GM19043 (cell line): ENCODE measurements around the gene LGALS1.
"Not testable (repeated sequence)": the region's sequence is repeated elsewhere in the genome, so short reads cannot be mapped to it uniquely, and the experiment has no call there.

Experiments used
- ATAC-seq: cut with Tn5 transposase; IDR thresholded peaks from one replicate; pipeline ENCODE4 v1.9.1; 2021; ENCODE audit warnings: low read depth; ENCODE audit not compliant: unreplicated experiment

The LGALS1 gene

GRCh38 chr22:37639070-37639760, 36.2 kb upstream of the LGALS1 start, which contains the start of gene SH3BP1:
Gene SH3BP1, plus strand, starts transcription at chr22:37639669. Its CDS starts 119 bp downstream, at chr22:37639788.
- no peak for ATAC-seq

DNA sequence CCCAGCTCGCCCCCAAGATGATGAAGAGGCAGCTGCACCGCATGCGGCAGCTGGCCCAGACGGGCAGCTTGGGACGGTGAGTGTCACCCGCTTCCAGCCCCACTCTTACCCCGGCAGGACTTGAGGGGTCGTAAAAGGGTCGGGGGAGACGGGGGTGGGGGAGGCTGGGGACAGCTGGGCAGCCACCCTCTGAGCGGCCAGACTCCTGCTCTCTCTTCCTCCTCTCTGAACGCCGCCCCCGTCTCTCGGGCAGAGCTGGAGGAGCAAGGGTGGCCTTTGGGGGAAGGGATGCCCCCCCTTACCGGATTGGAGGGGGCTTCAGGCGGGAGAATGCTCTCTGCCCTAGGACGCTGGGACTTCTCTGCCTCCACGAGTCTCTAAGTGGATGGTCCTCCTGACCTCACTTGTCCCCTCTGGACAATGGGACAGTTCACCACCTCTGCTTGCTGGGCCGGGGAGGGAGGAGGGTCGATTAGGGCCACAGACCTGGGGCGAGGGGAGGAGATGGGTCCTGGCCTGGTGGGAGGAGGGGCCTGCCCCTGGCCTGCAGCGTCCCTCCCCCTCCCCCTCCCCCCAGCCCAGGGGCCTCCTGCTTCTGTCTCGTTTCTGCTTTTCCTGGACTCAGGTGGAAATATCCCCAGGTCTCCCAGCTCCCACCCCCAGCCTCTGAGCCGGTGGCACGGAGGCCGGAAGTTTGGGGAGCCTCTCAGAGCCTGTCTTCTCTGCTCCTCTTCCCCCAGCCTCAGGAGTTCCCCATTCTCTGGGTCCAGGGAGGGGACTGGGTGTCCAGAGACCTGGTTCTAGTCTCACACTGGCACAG, 35.5 kb upstream of the LGALS1 start:
- no peak for ATAC-seq

DNA sequence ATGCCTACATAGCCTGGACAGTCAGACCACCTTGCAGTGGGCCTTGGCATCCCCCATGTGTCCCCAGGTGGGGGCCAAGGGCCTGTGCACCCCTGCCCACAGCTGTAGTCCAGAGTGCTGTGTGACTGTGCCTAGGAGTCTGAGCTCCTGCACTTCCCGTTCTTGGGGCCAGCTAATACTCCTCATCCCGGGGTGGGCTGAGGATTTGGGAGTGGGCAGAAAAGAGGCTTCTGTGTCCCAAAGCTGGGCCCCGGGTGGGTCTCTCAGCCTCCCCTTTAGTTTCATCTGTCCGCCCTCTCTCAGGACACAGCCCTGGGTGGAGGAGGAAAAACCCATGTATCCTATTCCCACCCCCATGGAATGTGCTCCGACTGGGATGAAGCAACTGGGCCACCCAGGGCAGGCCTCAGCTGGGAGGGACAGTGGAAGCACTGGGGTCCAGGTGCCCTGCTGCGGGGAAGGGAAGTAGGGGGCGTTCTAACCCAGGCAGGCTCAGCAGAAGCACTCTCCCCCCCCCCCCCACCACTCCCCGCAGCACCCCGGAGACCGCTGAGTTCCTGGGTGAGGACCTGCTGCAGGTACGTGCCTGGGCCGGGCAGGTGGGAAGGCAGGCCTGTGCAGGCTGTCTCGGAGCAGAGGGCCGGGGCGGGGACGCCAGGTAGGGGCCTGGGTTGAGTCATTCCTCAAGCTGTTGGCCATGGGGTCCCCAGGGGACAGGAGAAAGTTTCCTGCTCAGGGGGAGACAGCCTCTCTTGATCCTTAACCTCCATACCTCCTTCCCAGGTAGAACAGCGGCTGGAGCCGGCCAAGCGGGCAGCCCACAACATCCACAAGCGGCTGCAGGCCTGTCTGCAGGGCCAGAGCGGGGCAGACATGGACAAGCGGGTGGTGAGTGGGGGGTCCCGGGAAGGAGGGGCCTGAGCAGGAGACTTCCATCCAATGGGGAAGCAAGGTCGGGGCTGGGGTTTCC, 34.6 kb upstream of the LGALS1 start:
- no peak for ATAC-seq

DNA sequence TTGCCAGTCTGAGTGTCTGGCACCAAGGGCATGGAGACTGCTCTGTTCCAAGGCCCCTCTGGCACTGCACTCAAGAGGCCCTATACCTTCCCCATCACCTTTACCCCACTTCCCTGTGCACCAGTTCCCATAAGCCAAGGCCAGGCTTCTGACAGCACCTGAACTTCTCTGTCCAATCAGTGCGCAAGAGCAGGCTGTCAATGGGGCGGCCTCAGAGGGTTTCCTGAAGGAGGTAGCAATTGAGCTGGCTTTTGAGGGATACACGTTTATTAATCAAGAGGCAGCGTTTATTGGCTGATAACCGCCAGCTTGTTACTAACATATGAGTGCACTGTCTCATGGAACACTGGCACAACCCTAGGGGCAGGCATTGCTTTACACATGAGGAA, 33.9 kb upstream of the LGALS1 start:
- ATAC-seq, result no peak

DNA sequence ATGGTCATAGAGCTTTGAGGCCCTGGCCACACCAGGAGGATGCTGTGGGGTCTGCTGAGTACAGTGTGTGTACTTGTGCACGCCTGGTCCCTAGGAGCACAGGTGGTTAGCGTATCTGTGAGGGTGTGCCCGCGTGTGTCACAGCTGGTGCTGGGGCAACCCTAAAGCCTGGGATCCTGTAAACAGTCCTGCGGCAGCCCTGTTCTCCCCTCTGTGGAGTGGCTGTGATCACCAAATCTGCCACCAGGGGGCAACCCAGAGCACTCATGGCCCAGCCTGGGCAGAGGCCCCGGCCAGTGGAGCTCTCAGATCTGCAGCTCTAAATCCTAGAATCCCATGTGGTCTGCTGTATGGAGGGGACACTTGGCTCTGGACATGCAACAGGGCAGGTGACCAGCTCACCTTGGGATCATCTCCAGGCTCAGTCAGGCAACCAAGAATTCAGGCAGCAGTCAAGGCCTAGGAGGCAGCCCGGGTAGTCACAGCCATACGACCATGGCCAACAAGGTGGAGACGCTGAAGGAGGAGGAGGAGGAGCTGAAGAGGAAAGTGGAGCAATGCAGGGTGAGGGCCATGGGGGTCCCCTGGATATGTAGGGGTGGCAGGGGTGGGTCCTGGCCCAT, 32.1 kb upstream of the LGALS1 start:
- no peak for ATAC-seq

DNA sequence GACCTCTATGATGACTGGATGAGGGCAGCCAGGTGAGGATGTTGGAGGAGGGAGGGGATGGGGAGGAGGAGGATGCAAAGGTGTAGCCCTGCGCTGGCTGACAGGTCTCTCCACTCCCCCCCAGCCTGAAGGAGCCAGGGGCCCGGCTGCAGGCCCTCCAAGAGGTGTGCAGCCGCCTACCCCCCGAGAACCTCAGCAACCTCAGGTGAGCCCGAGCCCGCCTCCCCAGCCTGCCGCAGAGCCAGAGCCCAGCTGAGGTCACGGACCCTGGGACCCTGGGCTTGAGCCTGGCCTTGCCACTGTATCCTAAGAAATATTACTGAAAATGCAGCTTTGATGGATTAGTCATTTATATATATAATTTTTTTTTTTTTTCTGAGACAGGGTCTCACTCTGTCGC, 28.1 kb upstream of the LGALS1 start:
- ATAC-seq, result no peak

DNA sequence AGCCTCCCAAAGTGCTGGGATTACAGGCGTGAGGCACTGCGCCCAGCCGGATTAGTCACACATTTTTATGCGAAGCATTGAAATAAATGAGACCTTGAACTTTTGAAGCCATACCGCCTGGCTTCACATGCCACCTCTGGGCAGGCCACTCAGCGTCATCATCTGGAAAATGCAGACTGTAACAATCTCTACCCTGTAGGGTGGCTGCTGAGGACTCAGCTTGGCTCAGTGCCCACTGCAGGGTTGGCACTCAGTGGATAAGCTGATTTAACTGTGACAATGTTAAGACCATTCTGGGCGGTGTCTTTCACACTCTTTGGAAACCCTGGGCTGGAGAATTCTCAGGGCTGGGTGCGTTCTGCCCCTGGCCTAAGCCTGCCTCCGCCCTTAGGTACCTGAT, 27.5 kb upstream of the LGALS1 start:
- no peak for ATAC-seq

- ATAC-seq, result no peak
Measured at GRCh38 chr22:37650463-37651136, 24.8 kb upstream of the LGALS1 start.

DNA sequence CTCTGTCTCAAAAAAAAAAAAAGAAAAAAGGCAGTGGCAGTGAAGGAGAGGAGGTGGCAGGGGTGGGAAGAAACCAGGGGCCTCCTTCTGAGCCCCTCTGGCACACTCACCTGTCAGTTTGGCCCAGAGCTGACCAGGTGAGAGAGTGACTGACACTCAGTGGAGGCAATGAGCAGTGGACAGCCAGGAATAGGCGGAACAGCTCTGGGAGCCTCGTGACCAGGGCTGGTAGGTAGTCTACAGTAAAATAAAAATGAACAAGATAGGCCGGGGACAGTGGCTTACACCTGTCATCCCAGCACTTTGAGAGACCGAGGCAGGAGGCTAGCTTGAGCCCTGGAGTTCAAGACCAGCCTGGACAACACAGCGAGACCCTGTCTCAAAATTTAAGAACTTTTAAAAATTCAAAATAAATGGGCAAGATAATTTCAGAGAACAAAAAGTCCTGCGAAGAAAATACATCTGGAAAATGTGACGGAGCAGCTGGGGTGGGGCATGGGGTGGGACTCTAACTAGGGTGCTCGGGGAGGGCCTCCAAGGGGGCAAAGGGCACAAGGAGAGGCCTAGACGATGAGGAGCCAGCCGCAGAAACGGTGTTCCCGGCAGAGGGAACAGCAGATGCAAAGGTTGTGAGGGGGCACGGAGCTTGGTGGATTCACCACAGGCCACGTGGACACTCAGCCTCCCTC, 20.7 kb upstream of the LGALS1 start:
- ATAC-seq, result no peak

DNA sequence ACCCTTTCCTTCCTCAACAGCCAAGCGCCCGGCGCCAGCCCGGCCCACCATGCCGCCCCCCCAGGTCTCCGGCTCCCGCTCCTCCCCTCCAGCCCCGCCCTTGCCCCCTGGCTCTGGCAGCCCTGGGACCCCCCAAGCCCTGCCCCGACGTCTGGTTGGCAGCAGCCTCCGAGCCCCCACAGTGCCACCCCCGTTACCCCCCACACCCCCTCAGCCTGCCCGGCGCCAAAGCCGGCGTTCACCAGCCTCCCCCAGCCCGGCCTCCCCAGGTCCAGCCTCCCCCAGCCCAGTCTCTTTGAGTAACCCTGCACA, 20.2 kb upstream of the LGALS1 start:
- no peak for ATAC-seq

GRCh38 chr22:37656583-37656982, 18.9 kb upstream of the LGALS1 start:
- not testable (repeated sequence) for ATAC-seq

- ATAC-seq, result no peak
Measured at GRCh38 chr22:37657590-37658132, 17.8 kb upstream of the LGALS1 start.

DNA sequence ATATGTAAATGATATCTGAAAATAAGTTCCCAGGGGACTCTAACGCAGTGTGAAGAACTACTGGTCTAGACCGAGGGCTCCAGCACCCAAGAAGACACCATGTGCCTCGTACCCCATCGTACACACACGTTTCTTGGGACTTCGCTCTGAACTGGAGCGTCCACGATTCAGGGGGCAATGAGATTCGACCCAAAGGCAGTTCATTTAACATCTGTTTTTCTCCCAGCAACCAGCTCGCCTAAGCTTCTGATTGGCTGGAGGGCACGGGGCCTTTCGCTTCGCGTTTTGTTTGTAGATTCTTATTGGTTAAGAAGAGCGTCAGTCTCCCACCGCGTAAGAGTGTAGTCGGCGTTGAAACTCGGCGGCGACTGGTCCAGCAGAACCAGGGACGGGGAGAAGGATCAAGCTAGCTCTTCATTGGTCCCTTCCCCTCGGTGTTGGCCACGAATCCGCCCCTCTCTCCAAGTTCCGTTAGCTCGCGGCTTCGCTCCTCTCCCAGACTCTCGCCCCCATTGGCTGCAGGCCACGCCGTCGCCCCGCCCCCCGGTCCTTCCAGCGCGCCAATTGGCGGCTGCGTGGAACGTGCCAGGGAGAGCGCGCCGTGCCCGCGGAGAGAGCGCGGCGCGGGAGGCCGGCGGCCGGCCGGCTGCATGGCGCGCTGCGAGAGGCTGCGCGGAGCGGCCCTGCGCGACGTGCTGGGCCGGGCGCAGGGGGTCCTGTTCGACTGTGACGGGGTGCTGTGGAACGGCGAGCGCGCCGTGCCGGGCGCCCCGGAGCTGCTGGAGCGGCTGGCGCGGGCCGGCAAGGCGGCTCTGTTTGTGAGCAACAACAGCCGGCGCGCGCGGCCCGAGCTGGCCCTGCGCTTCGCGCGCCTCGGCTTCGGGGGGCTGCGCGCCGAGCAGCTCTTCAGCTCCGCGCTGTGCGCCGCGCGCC, 17.0 kb upstream of the LGALS1 start, which contains the start of gene PDXP:
PDXP (plus strand) TSS at position 591 of the 933 bp plus-strand sequence; CDS start at position 651, 60 bp downstream.
- ATAC-seq, result peak; percentile 86

DNA sequence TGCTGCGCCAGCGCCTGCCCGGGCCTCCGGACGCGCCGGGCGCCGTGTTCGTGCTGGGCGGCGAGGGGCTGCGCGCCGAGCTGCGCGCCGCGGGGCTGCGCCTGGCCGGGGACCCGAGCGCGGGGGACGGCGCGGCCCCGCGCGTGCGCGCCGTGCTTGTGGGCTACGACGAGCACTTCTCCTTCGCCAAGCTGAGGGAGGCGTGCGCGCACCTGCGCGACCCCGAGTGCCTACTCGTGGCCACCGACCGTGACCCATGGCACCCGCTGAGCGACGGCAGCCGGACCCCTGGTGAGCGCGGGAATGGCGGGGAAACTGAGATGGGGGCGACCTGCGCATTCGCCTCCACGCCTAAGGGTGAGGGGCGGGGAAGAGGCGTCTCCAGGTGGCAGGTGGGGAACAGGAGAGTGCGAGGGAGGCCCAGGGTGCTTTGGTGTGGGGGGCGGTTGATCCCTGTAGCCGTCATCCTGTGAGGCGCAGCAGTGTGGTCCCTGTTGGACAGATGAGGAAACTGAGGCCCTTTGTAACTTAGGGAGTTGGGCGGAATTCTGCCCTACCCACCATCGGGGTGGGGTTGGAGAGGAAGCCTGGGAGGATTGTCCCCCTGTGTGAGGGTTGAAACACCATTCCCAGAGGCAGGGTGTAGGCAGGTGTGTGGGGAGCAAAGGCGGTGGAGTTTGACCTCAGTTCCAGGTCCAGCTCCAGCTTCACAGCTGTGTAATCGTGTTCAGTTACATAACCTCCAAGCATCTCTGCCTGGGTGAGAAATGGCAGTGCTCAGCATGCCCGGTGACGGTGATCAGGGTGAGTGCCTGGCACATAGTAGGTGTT, 16.2 kb upstream of the LGALS1 start:
- ATAC-seq, result no peak

DNA sequence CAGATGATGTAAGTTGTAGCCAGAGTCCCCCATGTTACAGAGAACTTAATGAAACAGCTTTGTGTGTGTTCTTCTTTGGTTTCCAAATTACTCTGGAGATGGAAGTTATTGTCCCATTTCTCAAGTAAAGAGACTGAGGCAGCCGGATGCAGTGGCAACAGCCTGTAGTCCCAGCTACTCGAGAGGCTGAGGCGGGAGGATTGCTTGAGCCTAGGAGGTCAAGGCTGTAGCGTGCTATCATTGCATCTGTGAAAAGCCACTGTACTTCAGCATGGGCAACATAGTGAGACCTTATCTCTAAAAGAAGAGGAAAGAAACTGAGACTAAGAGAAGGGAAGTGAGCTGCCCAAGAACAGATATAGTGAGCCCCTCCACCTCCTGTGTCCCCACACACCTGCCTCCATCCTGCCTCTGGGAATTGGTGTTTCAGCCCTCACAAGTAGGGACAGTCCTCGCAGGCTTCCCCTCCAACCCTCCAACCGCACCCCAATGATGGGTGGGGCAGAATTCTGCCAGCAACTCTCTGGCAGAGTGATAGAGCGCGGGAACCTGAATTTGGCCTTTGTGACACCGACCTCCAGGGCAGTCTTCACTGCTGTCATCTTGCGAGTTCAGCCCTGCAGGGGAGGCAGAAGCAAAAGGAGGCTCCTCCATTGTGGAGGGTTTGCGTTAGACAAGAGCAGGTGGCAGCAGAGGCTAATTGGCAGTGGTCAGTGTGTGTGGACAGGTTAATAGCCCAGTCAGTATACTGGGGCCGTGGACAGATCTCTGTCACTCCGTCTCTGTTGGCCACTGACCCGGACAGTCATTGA, 15.3 kb upstream of the LGALS1 start:
- no peak for ATAC-seq

DNA sequence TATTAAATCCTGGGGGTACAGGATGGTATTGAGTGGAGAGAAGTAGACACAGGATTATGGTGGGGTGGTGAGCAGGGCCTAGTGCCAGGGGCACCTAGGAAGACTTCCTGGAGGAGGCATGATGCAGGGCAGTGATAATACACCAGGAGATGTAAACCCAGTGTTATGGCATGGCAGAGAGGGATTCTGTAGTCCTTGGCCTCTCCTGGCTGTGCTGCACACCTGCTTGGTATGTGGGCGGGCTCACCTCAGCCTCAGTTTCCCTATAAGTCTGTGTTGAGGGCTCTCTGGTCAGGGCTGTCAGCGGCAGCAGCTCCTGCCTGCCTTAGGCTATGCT, 14.8 kb upstream of the LGALS1 start:
- no peak for ATAC-seq
